Effector CD8-positive, alpha-beta T cell (primary cell): Measurements from ENCODE around the gene CABP2.
"Not testable (repeated sequence)": the region's sequence is repeated elsewhere in the genome, so short reads cannot be mapped to it uniquely, and the experiment has no call there.

Experiments
- DNase-seq: peaks from one replicate; lab custom pipeline; 2025; lab: John Stamatoyannopoulos, UW

Gene CABP2

GRCh38 chr11:67476692-67477091, 46.6 kb downstream of the CABP2 start:
- not testable (repeated sequence) for DNase-seq

DNA sequence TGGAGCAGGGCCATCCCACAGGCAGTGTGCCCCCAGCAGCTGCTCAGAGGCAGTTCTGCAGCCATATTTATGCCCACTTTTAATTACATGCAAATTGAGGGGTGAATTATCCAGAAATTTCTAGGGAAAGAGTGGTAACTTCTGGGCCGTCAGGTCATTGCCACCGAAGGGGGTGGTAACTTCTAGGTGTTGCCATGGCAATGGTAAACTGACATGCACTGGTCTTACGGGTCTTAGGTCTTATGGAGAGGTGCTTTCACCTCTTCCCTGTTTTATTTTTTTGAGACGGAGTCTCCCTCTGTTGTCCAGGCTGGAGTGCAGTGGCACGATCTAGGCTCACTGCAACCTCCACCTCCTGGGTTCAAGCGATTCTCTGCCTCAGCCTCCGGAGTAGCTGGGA, 50.4 kb downstream of the CABP2 start:
- no peak for DNase-seq

DNA sequence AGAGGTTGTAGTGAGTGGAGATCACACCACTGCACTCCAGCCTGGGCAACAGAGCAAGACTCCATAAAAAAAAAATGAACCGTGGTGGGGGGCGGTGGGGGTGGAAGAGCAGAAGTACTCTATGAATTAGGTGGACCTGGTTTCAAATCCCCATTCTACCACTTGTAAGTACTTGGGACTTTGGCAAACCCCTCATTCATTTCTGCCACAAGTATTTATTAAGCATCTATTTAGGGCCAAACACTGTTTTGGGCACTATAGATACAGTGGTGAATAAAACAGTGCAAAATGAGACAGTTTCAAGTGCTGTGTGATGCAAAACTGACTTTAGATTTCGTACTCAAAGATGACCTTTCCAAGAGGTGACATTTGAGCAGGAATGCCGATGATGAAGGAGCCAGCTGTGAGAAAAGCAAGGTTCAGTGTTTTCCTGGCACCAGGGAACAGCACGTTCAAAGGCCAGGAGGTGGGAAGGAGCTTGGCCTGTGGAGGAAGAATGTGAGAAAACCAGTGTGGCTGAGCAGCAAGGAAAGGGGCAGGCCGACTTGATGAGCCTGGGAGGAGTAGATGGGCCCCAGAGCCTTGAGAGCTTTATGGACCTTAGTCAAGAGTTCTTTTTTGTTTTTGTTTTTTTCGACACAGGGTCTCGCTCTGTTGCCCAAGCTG, 52.8 kb downstream of the CABP2 start:
- DNase-seq, result no peak

DNA sequence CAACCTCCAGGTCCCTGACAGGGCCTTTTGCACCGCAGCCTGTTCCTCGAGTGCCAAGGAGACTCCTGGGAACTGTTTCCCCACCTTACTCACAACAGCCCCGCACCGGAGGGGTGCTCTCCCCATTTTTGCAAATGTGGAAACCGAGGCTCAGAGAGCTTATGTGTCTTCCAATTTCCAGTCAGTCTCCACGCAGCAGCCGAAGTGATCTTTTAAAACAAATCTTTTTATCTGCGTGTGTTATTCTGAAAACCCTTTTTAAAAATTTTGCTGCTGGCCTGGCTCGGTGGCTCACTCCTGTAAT, 53.8 kb downstream of the CABP2 start:
- no peak for DNase-seq
